C4-2B (cell line): Measurements from ENCODE around the gene MAMSTR.
"Not testable (repeated sequence)": the region's sequence is repeated elsewhere in the genome, so short reads cannot be mapped to it uniquely, and the experiment has no call there.

Experiments used
- H3K27ac ChIP-seq: fragments of 450-650 bp; 2 replicates; pipeline ENCODE4 v1.5.1; 2017
- ZFX ChIP-seq: fragments of 450-650 bp; IDR thresholded peaks from 2 replicates; pipeline ENCODE4 v1.6.1; 2017
- TF ChIP-seq, protein P1 (sequence below): fragments of 450-650 bp; conservative IDR thresholded peaks from 2 replicates; pipeline ENCODE4 v1.5.1; 2017; ENCODE audit warnings: mild to moderate bottlenecking

MAMSTR gene

DNA sequence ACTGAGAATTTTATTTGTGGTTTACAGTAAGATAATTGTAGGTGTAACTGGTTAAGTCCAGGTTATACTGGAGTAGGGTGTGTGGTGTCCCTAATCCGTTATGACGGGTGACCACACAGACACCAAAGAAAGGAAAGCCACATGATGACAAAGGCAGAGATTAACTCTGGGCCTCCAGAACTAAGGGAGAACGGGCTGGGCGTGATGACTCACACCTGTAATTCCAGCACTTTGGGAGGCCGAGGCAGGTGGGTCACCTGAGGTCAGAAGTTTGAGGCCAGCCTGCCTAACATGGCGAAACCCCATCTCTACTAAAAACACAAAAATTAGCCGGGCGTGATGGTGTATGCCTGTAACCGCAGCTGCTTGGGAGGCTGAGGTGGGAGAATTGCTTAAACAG, 33.9 kb downstream of the MAMSTR start:
- H3K27ac ChIP-seq, result peak overlapping the region; percentile 69
- TF ChIP-seq, protein P1, sequence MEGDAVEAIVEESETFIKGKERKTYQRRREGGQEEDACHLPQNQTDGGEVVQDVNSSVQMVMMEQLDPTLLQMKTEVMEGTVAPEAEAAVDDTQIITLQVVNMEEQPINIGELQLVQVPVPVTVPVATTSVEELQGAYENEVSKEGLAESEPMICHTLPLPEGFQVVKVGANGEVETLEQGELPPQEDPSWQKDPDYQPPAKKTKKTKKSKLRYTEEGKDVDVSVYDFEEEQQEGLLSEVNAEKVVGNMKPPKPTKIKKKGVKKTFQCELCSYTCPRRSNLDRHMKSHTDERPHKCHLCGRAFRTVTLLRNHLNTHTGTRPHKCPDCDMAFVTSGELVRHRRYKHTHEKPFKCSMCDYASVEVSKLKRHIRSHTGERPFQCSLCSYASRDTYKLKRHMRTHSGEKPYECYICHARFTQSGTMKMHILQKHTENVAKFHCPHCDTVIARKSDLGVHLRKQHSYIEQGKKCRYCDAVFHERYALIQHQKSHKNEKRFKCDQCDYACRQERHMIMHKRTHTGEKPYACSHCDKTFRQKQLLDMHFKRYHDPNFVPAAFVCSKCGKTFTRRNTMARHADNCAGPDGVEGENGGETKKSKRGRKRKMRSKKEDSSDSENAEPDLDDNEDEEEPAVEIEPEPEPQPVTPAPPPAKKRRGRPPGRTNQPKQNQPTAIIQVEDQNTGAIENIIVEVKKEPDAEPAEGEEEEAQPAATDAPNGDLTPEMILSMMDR, result no peak
- TF ChIP-seq ZFX, result no peak

DNA sequence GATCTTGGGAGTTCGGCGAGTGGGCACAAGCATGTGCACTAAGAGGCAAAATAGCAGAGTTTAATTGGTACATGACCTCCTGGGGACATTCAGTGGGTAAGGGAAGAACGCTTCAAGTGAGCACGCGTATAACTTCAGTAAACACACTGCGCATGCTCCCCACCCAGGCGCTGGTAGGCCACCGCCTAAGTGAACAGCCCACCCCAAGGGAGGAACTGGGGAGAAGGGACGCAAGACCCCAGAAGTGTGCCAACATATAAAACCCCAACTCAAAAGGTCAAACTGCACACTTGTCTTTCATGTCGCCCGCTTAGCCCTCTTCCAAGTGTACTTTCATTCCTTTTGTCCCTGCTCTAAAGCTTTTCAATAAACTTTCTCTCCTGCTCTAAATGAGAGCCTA, 36.2 kb downstream of the MAMSTR start:
- peak overlapping the region; percentile 69; the same call in 1 of the 2 replicates for H3K27ac ChIP-seq
- TF ChIP-seq, protein P1, result no peak
- TF ChIP-seq ZFX, result no peak

- TF ChIP-seq, protein P1, result no peak
- TF ChIP-seq ZFX, result no peak
- H3K27ac ChIP-seq, result no peak overlapping the region
Observed at GRCh38 chr19:48681127-48681470, 38.4 kb downstream of the MAMSTR start.

GRCh38 chr19:48680436-48681126, 38.9 kb downstream of the MAMSTR start:
- no peak overlapping the region for H3K27ac ChIP-seq
- TF ChIP-seq, protein P1, result no peak
- TF ChIP-seq ZFX, result no peak

DNA sequence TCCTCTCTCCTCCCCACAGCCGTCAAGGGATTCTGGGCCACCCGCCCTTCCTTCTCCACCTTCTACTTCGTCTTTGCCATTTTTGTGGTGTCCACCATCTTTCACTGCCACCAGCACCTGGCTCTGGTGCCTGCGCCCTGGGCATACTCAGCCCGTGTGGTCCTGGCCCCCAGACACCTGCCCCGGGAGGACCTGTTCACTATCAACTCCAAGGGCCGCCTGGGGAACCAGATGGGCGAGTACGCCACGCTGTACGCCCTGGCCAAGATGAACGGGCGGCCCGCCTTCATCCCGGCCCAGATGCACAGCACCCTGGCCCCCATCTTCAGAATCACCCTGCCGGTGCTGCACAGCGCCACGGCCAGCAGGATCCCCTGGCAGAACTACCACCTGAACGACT, 39.5 kb downstream of the MAMSTR start:
- not testable (repeated sequence) for H3K27ac ChIP-seq

- TF ChIP-seq ZFX, result no peak
- TF ChIP-seq, protein P1, result no peak
- no peak overlapping the region for H3K27ac ChIP-seq
Observed at GRCh38 chr19:48678201-48678600, 41.3 kb downstream of the MAMSTR start.

DNA sequence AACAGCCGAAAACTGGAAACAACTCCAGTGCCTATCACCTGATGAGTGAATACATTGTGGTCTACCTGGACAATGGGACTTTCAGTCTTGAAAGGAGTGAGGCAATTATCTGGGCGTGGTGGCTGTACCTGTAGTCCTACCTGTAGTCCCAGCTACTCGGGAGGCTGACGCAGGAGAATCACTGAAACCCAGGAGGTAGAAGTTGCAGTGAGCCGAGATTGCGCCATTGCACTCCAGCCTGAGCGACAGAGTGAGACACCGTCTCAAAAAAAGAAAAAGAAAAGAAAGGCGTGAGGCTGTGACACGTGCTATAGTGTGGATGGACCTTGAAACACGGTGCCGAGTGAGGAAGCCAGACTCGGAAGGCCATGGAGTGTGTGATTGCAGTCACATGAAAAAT, 42.6 kb downstream of the MAMSTR start:
- no peak for TF ChIP-seq ZFX
- TF ChIP-seq, protein P1, result no peak
- H3K27ac ChIP-seq, result no peak overlapping the region

- H3K27ac ChIP-seq, result no peak overlapping the region
- TF ChIP-seq ZFX, result no peak
- TF ChIP-seq, protein P1, result no peak
Observed at GRCh38 chr19:48676487-48676886, 43.0 kb downstream of the MAMSTR start.
